Upper lobe of left lung (tissue), 6 donors: Measurements from ENCODE around the gene LYRM1. TPM values are rescaled to one million over a fixed set of nuclear protein-coding genes. Genes with fewer than 3 reads are reported as not detected.

Source experiments
- ATAC-seq, 2 donors: fragments of 200-7000 bp; cut with Tn5 transposase; one replicate each; pipeline ENCODE4 v1.9.1; 2022; ENCODE audit warnings: mild to moderate bottlenecking in 2 of 2, moderate library complexity in 2 of 2; ENCODE audit not compliant: low FRiP score in 2 of 2
- DNase-seq, 2 donors: peaks; one replicate each; pipeline ENCODE4 v3.0.0-alpha.2; 2019 to 2020
- H3K27ac ChIP-seq, 4 donors: fragments of 200-600 bp; sonication (generic); one replicate each; pipeline ENCODE4 v1.5.1; 2016 to 2019
- H3K27me3 ChIP-seq, 4 donors: fragments of 200-600 bp; sonication (generic); one replicate each; pipeline ENCODE4 v1.5.1; 2017 to 2019
- H3K36me3 ChIP-seq, 4 donors: fragments of 200-600 bp; sonication (generic); one replicate each; pipeline ENCODE4 v1.5.1; 2016 to 2019
- H3K4me1 ChIP-seq, 4 donors: fragments of 200-600 bp; sonication (generic); one replicate each; pipeline ENCODE4 v1.5.1; 2018 to 2019
- H3K4me3 ChIP-seq, 4 donors: fragments of 200-600 bp; sonication (generic); one replicate each; pipeline ENCODE4 v1.5.1; 2017 to 2019; ENCODE audit warnings: mild to moderate bottlenecking in 2 of 4, moderate library complexity in 1 of 4
- H3K9me3 ChIP-seq, 4 donors: fragments of 200-600 bp; sonication (generic); one replicate each; pipeline ENCODE4 v1.5.1; 2018 to 2019
- EP300 ChIP-seq, 4 donors: sonication (generic); formaldehyde crosslinking; IDR thresholded peaks; one replicate each; pipeline ENCODE4 v1.5.1; 2017; ENCODE audit warnings: antibody characterized with exemption in 4 of 4, control low read depth in 2 of 4
- POLR2A ChIP-seq, 4 donors: fragments of 450-650 bp; IDR thresholded peaks; one replicate each; pipeline ENCODE4 v1.5.1; 2016 to 2017; ENCODE audit warnings: antibody characterized with exemption in 4 of 4, mild to moderate bottlenecking in 2 of 4
- POLR2AphosphoS5 ChIP-seq, 2 donors: sonication (generic); formaldehyde crosslinking; IDR thresholded peaks; one replicate each; pipeline ENCODE4 v1.5.1; 2017; ENCODE audit warnings: antibody characterized with exemption in 2 of 2
- WGBS, 2 donors: methylation state at CpG; one replicate each; pipeline ENCODE4 v1.1.5; 2017 to 2018; 5-methylcytosine and 5-hydroxymethylcytosine counted together
- total RNA-seq, 6 donors: library from RNA; depleted of rRNA in 4 of 6; stranded (reverse); fragments of >200 nt in 4 of 6; gene quantifications; one replicate each; pipeline versions ENCODE4 v1.1.0 to v1.2.1, GENCODE V29; 2016 to 2021
- TF ChIP-seq, protein P1 (sequence below), 6 experiments: fragments of 450-650 bp in 4 of 6; fragments of 200-600 bp in 2 of 6; sonication (generic) in 2 of 6; IDR thresholded peaks; one replicate each; pipeline ENCODE4 v1.5.1; 2016 to 2019; ENCODE audit warnings: antibody characterized with exemption in 6 of 6
- donor health status: DM: no; HTN: no; CAD: no; lungs with moderate emphysema.
- donor health status: DM: no; HTN: yes; CAD: no; lungs with severe emphysema.

The LYRM1 gene
- total RNA-seq, 6 donors from 2014 or later = 6.8 to 34.4 (median 22.3) TPM

DNA sequence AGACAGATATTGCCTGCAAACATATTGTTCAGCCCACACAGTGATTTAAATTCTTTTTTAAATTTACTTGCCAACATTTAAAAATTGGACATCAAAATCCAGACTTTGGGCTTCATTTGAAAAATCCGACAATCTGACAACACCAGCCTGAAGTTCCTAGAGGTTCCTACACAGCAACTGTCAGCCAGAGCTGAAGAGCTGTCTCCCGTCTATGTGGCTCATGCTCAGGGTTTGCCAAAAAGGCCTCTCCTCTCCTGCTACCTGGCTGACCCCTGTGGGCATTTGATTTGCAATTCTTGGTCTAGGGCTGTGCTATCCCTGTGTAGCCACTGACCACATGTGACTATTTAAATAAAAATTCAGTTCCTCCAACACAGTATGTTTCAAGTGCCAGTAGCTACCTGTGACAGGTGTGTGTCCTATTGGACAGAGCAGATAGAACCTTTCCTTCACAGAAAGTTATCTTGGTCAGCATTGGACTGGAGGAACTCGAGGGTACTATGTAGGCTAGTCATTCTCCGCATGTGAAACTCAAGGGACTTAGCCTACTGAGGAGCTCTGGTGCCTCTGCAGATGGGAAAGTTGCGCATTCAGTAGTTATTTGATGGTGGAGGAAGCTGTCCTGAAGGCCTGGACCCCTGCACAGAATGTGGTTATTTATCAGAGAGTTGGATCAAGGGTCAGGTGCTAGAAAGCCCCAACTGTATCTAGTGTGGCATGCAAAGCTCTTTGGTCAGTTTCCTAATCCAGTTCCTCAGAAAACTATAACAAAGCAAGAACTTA, 2.7 kb downstream of the LYRM1 start:
- Histone ChIP-seq H3K27me3 (no peaks in the 10 kb centered on the region), H3K27ac (peak overlapping the region; percentile 95 to 99 (median 97)), H3K36me3 (no peaks in the 10 kb centered on the region), H3K4me3 (no peak overlapping the region), H3K4me1 (peaks cover 61 to 74% (median 67%) of the 10 kb centered on the region in 4 donors), H3K9me3 (no peaks in the 10 kb centered on the region)
- ATAC-seq (no peak), DNase-seq (no peak)
- WGBS, 2 donors = 76 to 77% methylated on average over 4 to 5 of the region's 5 CpGs
- TF ChIP-seq, protein P1, sequence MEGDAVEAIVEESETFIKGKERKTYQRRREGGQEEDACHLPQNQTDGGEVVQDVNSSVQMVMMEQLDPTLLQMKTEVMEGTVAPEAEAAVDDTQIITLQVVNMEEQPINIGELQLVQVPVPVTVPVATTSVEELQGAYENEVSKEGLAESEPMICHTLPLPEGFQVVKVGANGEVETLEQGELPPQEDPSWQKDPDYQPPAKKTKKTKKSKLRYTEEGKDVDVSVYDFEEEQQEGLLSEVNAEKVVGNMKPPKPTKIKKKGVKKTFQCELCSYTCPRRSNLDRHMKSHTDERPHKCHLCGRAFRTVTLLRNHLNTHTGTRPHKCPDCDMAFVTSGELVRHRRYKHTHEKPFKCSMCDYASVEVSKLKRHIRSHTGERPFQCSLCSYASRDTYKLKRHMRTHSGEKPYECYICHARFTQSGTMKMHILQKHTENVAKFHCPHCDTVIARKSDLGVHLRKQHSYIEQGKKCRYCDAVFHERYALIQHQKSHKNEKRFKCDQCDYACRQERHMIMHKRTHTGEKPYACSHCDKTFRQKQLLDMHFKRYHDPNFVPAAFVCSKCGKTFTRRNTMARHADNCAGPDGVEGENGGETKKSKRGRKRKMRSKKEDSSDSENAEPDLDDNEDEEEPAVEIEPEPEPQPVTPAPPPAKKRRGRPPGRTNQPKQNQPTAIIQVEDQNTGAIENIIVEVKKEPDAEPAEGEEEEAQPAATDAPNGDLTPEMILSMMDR (IDR thresholded peaks at IDR 0.05) = no peak
- no peak for TF ChIP-seq EP300 (IDR thresholded peaks at IDR 0.05)
- TF ChIP-seq POLR2A (IDR thresholded peaks at IDR 0.05) = no peak
- no peak for TF ChIP-seq POLR2AphosphoS5 (IDR thresholded peaks at IDR 0.05)

DNA sequence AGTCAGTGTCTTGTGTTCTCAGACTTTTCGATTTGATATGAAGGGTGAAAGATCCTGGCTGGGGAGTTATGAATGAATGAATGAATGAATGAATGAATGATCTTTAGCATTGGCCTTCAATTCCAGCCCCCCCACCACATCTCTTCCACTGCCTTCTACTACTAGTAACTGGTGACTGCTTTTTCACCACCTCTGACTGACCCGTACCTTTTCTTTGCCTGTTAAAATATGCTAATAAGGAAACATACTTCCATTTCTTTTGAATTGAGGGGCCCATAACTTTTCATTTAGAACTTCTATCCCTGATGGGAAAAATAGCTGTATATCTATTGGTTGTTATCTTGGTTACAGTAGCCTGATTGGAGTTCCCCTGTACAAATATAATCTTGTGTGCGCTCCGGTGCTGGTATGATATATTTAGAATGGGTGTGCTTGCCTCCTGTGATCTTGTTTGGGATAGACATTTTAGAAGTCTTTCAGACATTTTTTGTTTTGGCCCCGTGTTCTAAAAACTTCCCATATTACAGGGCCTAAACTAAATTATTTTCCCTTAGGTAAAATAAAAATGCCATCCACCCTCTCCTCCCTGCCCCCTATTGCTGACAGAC, 3.4 kb downstream of the LYRM1 start:
- Histone ChIP-seq H3K27ac (peak overlapping the region; percentile 64 to 99 (median 95)), H3K4me1 (peaks cover 59 to 69% (median 64%) of the 10 kb centered on the region in 4 donors), H3K9me3 (no peaks in the 10 kb centered on the region), H3K27me3 (no peaks in the 10 kb centered on the region), H3K36me3 (no peaks in the 10 kb centered on the region), H3K4me3 (no peak overlapping the region)
- TF ChIP-seq EP300 (IDR thresholded peaks at IDR 0.05) (no peak), POLR2A (IDR thresholded peaks at IDR 0.05) (no peak), POLR2AphosphoS5 (IDR thresholded peaks at IDR 0.05) (no peak)
- TF ChIP-seq, protein P1 (IDR thresholded peaks at IDR 0.05) = no peak
- DNase-seq (no peak), ATAC-seq (no peak)
- 36 to 47% methylated on average over 5 of the region's 5 CpGs for WGBS, 2 donors

GRCh38 chr16:20904507-20905081, 4.0 kb downstream of the LYRM1 start:
- H3K4me1 ChIP-seq = peaks cover 59 to 63% (median 61%) of the 10 kb centered on the region in 4 donors
- ATAC-seq (no peak), DNase-seq (peak in 1 of 2 donors; percentile 38)
- no peaks in the 10 kb centered on the region for H3K9me3 ChIP-seq
- no peaks in the 10 kb centered on the region for H3K27me3 ChIP-seq
- TF ChIP-seq POLR2A (IDR thresholded peaks at IDR 0.05) (peak in 1 of 4 donors; percentile 9), EP300 (IDR thresholded peaks at IDR 0.05) (peak in 1 of 4 donors; percentile 4), POLR2AphosphoS5 (IDR thresholded peaks at IDR 0.05) (peak in 1 of 2 donors; percentile 41)
- TF ChIP-seq, protein P1 (IDR thresholded peaks at IDR 0.05) = peak in 1 of 6 experiments; percentile 12
- no peaks in the 10 kb centered on the region for H3K36me3 ChIP-seq
- WGBS, 2 donors = 8 to 17% methylated on average over 3 of the region's 3 CpGs
- peak overlapping the region; percentile 64 to 99 (median 95) for H3K27ac ChIP-seq
- no peak overlapping the region for H3K4me3 ChIP-seq

DNA sequence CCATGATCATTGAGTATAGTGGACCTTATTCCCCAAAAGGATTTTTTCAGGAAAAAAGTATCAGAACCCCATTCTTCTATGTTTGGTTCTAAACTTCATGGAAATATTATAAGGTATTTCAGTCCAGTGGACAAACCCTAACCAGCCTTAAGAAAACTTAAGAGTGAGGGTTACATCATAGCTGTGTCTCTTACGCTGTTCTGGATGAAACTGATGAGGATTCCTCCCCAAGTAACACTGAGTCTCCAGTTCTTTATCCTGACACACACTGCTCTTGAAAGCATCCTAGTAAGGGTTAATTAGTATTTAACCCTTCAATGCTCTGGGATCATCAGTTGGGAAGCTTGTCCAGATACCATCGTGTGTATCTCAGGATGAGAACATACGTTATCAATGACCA, 5.0 kb downstream of the LYRM1 start:
- H3K36me3 ChIP-seq = no peaks in the 10 kb centered on the region
- WGBS, 2 donors = 59 to 70% methylated on average over 3 of the region's 3 CpGs
- H3K27ac ChIP-seq = peak overlapping the region; percentile 64 to 99 (median 95)
- no peaks in the 10 kb centered on the region for H3K27me3 ChIP-seq
- ATAC-seq (no peak), DNase-seq (no peak)
- no peaks in the 10 kb centered on the region for H3K9me3 ChIP-seq
- peaks cover 62 to 70% (median 68%) of the 10 kb centered on the region in 4 donors for H3K4me1 ChIP-seq
- TF ChIP-seq, protein P1 (IDR thresholded peaks at IDR 0.05) = no peak
- TF ChIP-seq POLR2A (IDR thresholded peaks at IDR 0.05) = no peak
- TF ChIP-seq EP300 (IDR thresholded peaks at IDR 0.05) = no peak
- no peak for TF ChIP-seq POLR2AphosphoS5 (IDR thresholded peaks at IDR 0.05)
- H3K4me3 ChIP-seq = no peak overlapping the region
